Keratinocyte (primary cell): ENCODE results near the gene TCP11X1. TPM values are rescaled to one million over a fixed set of nuclear protein-coding genes. Genes with fewer than 3 reads are reported as not detected.

Source experiments
- polyA plus RNA-seq, 5 experiments: library from polyadenylated mRNA; depleted of rRNA in 3 of 5; stranded (reverse) in 3 of 5; stranded (forward) in 1 of 5; unstranded in 1 of 5; fragments of >200 nt; gene quantifications; 1 replicate in 1 of 5; 2 replicates in 3 of 5; 3 replicates in 1 of 5; pipeline versions ENCODE4 v1.2.1 to v1.2.3, GENCODE V29; 2011 to 2012; ENCODE audit warnings: missing spikeins in 2 of 5, low read depth in 1 of 5, low replicate concordance in 1 of 5

TCP11X1 gene
- polyA plus RNA-seq, 1 donor (not counting 4 experiments of a cell fraction or from before 2014, with no cell fraction given): not detected

Other genes starting within 250 kb of the TCP11X1 start
- gene TCEAL2, start 89.6 kb upstream of the TCP11X1 start, polyA plus RNA-seq: not detected in 3 replicates
- not detected in 3 replicates for gene TCEAL6, start 72.8 kb upstream of the TCP11X1 start, polyA plus RNA-seq
- 0.58 to 1.8 TPM (median 1.5 TPM) in 3 replicates for gene BEX5, start 59.3 kb upstream of the TCP11X1 start, polyA plus RNA-seq
- not detected in 3 replicates for gene NXF2, start 31.9 kb downstream of the TCP11X1 start, polyA plus RNA-seq
- not detected in 3 replicates for gene NXF2B, start 224.7 kb downstream of the TCP11X1 start, polyA plus RNA-seq